ENCODE data around the gene POLR2B. TPM values are rescaled to one million over a fixed set of nuclear protein-coding genes. Genes with fewer than 3 reads are reported as not detected.

Gene POLR2B
- total RNA-seq, 1 donor from 2014 or later, result 290 TPM

DNA sequence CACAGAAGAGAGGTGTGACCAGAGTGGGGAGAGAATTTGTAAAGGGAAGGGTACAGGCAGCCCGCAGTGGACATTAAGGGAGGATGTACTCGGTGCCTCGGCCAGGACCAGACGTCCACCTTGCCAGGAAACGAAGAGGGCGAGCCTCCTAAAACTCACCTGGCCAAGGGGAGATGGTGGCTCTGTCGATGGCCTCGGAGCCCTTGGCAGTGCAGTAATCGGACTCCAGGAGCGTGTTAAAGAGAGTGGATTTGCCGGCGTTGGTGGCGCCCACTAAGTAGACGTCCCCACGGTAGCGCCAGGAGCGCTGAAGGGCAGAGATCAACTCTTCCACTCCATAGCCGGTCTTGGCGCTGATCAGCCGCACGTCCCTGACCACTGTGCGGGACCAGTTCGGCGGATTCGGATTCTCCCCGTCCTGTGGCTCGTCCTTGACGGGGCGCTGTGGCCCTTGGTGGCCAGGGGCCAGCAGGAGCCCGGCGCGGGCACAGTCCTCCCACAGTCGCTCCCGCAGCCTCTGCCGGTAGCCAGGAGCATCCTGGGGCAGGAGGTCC is 2.3 kb upstream of the POLR2B start:
- Mint-ChIP-seq H3K36me3 (peaks cover 28% of the 10 kb centered on the region), H3K9me3 (peaks cover 2% of the 10 kb centered on the region), H3K27ac (peak overlapping the region; percentile 10), H3K27me3 (ENCODE audit: insufficient read depth, low read depth) (peaks cover 8% of the 10 kb centered on the region), H3K4me1 (peaks cover 17% of the 10 kb centered on the region), H3K4me3 (peak overlapping the region; percentile 100)
- Histone ChIP-seq H3K79me2 (ENCODE audit: low read depth) (peaks cover 61% of the 10 kb centered on the region), H3K4me1 (peaks cover 13% of the 10 kb centered on the region), H3K27me3 (no peaks in the 10 kb centered on the region), H3K36me3 (peaks cover 9% of the 10 kb centered on the region), H4K20me1 (ENCODE audit: low read depth) (peaks cover 40% of the 10 kb centered on the region), H3K27ac (no peak overlapping the region), H3K4me3 (peak overlapping the region; percentile 71), H3K4me2 (peak overlapping the region; percentile 91), H3K9ac (peak overlapping the region; percentile 40), H3K9me3 (ENCODE audit: low read depth) (no peaks in the 10 kb centered on the region), H3F3A (ENCODE audit: low read depth) (peaks cover 15% of the 10 kb centered on the region), H2AFZ (replicated peaks) (no peak overlapping the region)
- DNase-seq (ENCODE audit: low spot score), result no peak
- TF ChIP-seq, protein P1, sequence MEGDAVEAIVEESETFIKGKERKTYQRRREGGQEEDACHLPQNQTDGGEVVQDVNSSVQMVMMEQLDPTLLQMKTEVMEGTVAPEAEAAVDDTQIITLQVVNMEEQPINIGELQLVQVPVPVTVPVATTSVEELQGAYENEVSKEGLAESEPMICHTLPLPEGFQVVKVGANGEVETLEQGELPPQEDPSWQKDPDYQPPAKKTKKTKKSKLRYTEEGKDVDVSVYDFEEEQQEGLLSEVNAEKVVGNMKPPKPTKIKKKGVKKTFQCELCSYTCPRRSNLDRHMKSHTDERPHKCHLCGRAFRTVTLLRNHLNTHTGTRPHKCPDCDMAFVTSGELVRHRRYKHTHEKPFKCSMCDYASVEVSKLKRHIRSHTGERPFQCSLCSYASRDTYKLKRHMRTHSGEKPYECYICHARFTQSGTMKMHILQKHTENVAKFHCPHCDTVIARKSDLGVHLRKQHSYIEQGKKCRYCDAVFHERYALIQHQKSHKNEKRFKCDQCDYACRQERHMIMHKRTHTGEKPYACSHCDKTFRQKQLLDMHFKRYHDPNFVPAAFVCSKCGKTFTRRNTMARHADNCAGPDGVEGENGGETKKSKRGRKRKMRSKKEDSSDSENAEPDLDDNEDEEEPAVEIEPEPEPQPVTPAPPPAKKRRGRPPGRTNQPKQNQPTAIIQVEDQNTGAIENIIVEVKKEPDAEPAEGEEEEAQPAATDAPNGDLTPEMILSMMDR (IDR thresholded peaks at IDR 0.05), result no peak
- TF ChIP-seq EZH2phosphoT487 (IDR thresholded peaks at IDR 0.05), result no peak

DNA sequence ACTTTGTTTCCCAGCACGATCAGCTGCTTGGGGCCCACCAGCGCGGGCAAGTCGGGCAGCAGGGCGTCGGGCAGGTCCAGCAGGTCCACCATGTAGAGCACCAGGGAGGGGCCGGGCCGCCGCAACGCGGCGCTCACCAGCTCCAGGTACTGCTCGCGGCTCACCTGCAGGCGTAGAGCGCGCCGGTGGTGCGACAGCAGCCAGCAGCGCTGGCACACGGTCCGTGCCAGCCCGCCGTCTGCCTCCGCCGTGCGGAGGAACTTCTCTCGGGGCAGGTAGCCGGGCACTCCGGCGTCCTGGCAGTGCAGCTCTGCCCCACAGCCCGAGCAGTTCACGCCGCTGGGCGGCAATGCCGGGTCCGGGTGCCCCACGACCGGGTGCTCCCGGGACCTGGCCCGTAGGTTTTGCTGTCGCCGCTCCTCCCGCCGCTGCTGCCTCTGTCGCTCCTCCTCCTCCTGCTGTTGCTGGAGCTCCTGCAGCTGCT is 1.8 kb upstream of the POLR2B start:
- H3K27me3 Mint-ChIP-seq (ENCODE audit: insufficient read depth, low read depth), result peaks cover 8% of the 10 kb centered on the region
- peaks cover 45% of the 10 kb centered on the region for H4K20me1 ChIP-seq (ENCODE audit: low read depth)

GRCh38 chr4:56977321-56978012 is 1.2 kb upstream of the POLR2B start, which contains the start of gene NOA1:
TSS of gene NOA1 (minus strand) at chr4:56977606. CDS start at chr4:56977585, 21 bp downstream.
- Mint-ChIP-seq H3K27ac (peak within 1 kb of the TSS; percentile 92), H3K27me3 (ENCODE audit: insufficient read depth, low read depth) (peaks cover 8% of the 10 kb centered on the region), H3K9me3 (no peaks in the 10 kb centered on the region), H3K36me3 (peaks cover 21% of the 10 kb centered on the region), H3K4me1 (peaks cover 24% of the 10 kb centered on the region), H3K4me3 (peak within 1 kb of the TSS; percentile 100)
- Histone ChIP-seq H3K9ac (peak within 1 kb of the TSS; percentile 40), H3K9me3 (ENCODE audit: low read depth) (no peaks in the 10 kb centered on the region), H3K79me2 (ENCODE audit: low read depth) (peaks cover 72% of the 10 kb centered on the region), H3K4me3 (peak within 1 kb of the TSS; percentile 71), H4K20me1 (ENCODE audit: low read depth) (peaks cover 51% of the 10 kb centered on the region), H3K36me3 (peaks cover 9% of the 10 kb centered on the region), H3K4me1 (peaks cover 13% of the 10 kb centered on the region), H3K4me2 (peak within 1 kb of the TSS; percentile 91), H3K27me3 (no peaks in the 10 kb centered on the region), H3K27ac (peak within 1 kb of the TSS; percentile 57), H2AFZ (replicated peaks) (peak within 1 kb of the TSS; percentile 87), H3F3A (ENCODE audit: low read depth) (peaks cover 15% of the 10 kb centered on the region)
- peak; percentile 97 for DNase-seq (ENCODE audit: low spot score)
- TF ChIP-seq EZH2 (IDR thresholded peaks at IDR 0.05), result no peak
- no peak for TF ChIP-seq EZH2phosphoT487 (IDR thresholded peaks at IDR 0.05)
- TF ChIP-seq, protein P1 (IDR thresholded peaks at IDR 0.05), result no peak

More for the DNA sequence above, 1.8 kb upstream of the POLR2B start:
- Histone ChIP-seq H3K4me3 (peak overlapping the region; percentile 71), H3K27ac (no peak overlapping the region), H2AFZ (replicated peaks) (peak overlapping the region; percentile 87), H3K4me2 (peak overlapping the region; percentile 91), H3K27me3 (no peaks in the 10 kb centered on the region), H3K4me1 (peaks cover 13% of the 10 kb centered on the region), H3K36me3 (peaks cover 9% of the 10 kb centered on the region), H3K9ac (peak overlapping the region; percentile 40), H3F3A (ENCODE audit: low read depth) (peaks cover 15% of the 10 kb centered on the region), H3K9me3 (ENCODE audit: low read depth) (no peaks in the 10 kb centered on the region), H3K79me2 (ENCODE audit: low read depth) (peaks cover 66% of the 10 kb centered on the region)
- peak overlapping the region; percentile 100 for H3K4me3 Mint-ChIP-seq
- H3K36me3 Mint-ChIP-seq, result peaks cover 25% of the 10 kb centered on the region
- peaks cover 21% of the 10 kb centered on the region for H3K4me1 Mint-ChIP-seq
- TF ChIP-seq EZH2 (IDR thresholded peaks at IDR 0.05) (no peak), EZH2phosphoT487 (IDR thresholded peaks at IDR 0.05) (no peak)
- TF ChIP-seq, protein P1 (IDR thresholded peaks at IDR 0.05), result no peak
- DNase-seq (ENCODE audit: low spot score), result peak; percentile 64
- H3K9me3 Mint-ChIP-seq, result peaks cover 2% of the 10 kb centered on the region
- H3K27ac Mint-ChIP-seq, result peak overlapping the region; percentile 92

All from neural progenitor cell (in vitro differentiated cells).